Adrenal gland (tissue), 12 donors: ENCODE measurements around the gene GALNT6. TPM values are rescaled to one million over a fixed set of nuclear protein-coding genes. Genes with fewer than 3 reads are reported as not detected.

Source experiments
- DNase-seq, 7 donors: peaks; one replicate each; pipeline ENCODE4 v3.0.0-alpha.2; 2019 to 2020
- H3K27ac ChIP-seq, 5 donors: fragments of 200-600 bp; sonication (generic) in 4 of 5; 1 replicate in 3 of 5; 2 replicates in 2 of 5; pipeline versions ENCODE4 v1.5.1 to v1.8.0; 2016 to 2020; ENCODE audit warnings: mild to moderate bottlenecking in 1 of 5
- H3K27me3 ChIP-seq: fragments of 200-600 bp; 2 replicates; pipeline ENCODE4 v1.8.0; 2021
- H3K36me3 ChIP-seq, 2 donors: fragments of 200-600 bp; replicated peaks in 1 of 2; 1 replicate in 1 of 2; 2 replicates in 1 of 2; pipeline versions ENCODE4 v1.5.1 to v1.8.0; 2018 to 2022
- H3K4me1 ChIP-seq, 2 donors: fragments of 200-600 bp; replicated peaks in 1 of 2; 1 replicate in 1 of 2; 2 replicates in 1 of 2; pipeline versions ENCODE4 v1.5.1 to v1.8.0; 2018 to 2021
- H3K4me3 ChIP-seq, 4 donors: fragments of 200-600 bp; sonication (generic) in 3 of 4; one replicate each; pipeline ENCODE4 v1.5.1; 2016 to 2018
- H3K9me3 ChIP-seq, 3 donors: fragments of 200-600 bp; sonication (generic) in 1 of 3; replicated peaks in 1 of 3; 1 replicate in 2 of 3; 2 replicates in 1 of 3; pipeline versions ENCODE4 v1.5.1 to v1.8.0; 2016 to 2021
- POLR2A ChIP-seq, 2 donors: fragments of 450-650 bp; IDR thresholded peaks; one replicate each; pipeline ENCODE4 v1.6.1; 2017; ENCODE audit warnings: antibody characterized with exemption in 2 of 2, mild to moderate bottlenecking in 2 of 2, moderate library complexity in 1 of 2
- WGBS, 4 donors: extraction: QIAGEN DNeasy Blood & Tissue Kit in 2 of 4; methylation state at CpG; one replicate each; pipeline versions ENCODE4 v1.1.5 to v1.1.7; 2013 to 2017; 5-methylcytosine and 5-hydroxymethylcytosine counted together
- intact Hi-C, 2 donors: fragments of 100-400 bp; cut with DNase I; formaldehyde crosslinking; loops; one replicate each; pipeline versions ENCODE4 v1.14.1 to v1.15.0; 2022 to 2023
- polyA plus RNA-seq, 3 donors: library from polyadenylated mRNA; stranded (reverse); fragments of 200-250 nt in 2 of 3; fragments of 350-450 nt in 1 of 3; fragmentation: Illumina TruSeq in 1 of 3; extraction: RNeasy Lipid Tissue Mini Kit (QIAGEN cat#74804) in 1 of 3; gene quantifications; one replicate each; pipeline ENCODE4 v1.2.3, GENCODE V29; 2013 to 2014
- total RNA-seq, 9 donors: library from RNA; depleted of rRNA in 4 of 9; stranded (reverse); fragments of >200 nt in 4 of 9; fragments of 120-200 nt in 1 of 9; fragmentation: NEBNext Ultra II Directional in 1 of 9; extraction: Animal tissue kit (Norgen Biotek cat#: 25700) in 1 of 9; gene quantifications; one replicate each; pipeline versions ENCODE4 v1.1.0 to v1.2.4, GENCODE V29; 2013 to 2023
- TF ChIP-seq, protein P1 (sequence below), 6 experiments: fragments of 450-650 bp in 4 of 6; fragments of 200-600 bp in 2 of 6; sonication (generic) in 1 of 6; IDR thresholded peaks; 1 replicate in 5 of 6; 2 replicates in 1 of 6; pipeline versions ENCODE4 v1.5.1 to v1.8.0; 2016 to 2021; ENCODE audit warnings: antibody characterized with exemption in 6 of 6, mild to moderate bottlenecking in 2 of 6, moderate library complexity in 1 of 6
- donor health status: healthy with polysubstance abuse.
- donor health status: Bipolar disorder and iron deficiency.
- donor health status: DM: yes; HTN: yes; CAD: no.
- donor health status: DM: no; HTN: no; CAD: no.
- donor health status: DM: no; HTN: no; CAD: no.
- donor health status: DM: yes; HTN: yes; CAD: no.

The GALNT6 gene
- total and polyA plus RNA-seq, 12 donors, result 0.66 to 11.0 (median 5.1) TPM

- intact Hi-C loops, result no loop called here
- no peaks in the 10 kb centered on the region for H3K36me3 ChIP-seq
- no peaks in the 10 kb centered on the region for H3K9me3 ChIP-seq
- no peaks in the 10 kb centered on the region for H3K27me3 ChIP-seq
- DNase-seq, result peak in 2 of 7 donors; percentile 14 to 52
- H3K4me1 ChIP-seq, result peaks cover 0 to 10% of the 10 kb centered on the region in 2 donors
- WGBS, 4 donors, result 72 to 95% (median 78%) methylated on average over 11 to 14 of the region's 14 CpGs
- TF ChIP-seq, protein P1, sequence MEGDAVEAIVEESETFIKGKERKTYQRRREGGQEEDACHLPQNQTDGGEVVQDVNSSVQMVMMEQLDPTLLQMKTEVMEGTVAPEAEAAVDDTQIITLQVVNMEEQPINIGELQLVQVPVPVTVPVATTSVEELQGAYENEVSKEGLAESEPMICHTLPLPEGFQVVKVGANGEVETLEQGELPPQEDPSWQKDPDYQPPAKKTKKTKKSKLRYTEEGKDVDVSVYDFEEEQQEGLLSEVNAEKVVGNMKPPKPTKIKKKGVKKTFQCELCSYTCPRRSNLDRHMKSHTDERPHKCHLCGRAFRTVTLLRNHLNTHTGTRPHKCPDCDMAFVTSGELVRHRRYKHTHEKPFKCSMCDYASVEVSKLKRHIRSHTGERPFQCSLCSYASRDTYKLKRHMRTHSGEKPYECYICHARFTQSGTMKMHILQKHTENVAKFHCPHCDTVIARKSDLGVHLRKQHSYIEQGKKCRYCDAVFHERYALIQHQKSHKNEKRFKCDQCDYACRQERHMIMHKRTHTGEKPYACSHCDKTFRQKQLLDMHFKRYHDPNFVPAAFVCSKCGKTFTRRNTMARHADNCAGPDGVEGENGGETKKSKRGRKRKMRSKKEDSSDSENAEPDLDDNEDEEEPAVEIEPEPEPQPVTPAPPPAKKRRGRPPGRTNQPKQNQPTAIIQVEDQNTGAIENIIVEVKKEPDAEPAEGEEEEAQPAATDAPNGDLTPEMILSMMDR (IDR thresholded peaks at IDR 0.05), result no peak
- no peak for TF ChIP-seq POLR2A (IDR thresholded peaks at IDR 0.05)
- H3K4me3 ChIP-seq, result no peak overlapping the region
- peak overlapping the region in 1 of 5 donors; percentile 10 for H3K27ac ChIP-seq
Measured at GRCh38 chr12:51393676-51394545, 2.7 kb upstream of the GALNT6 start.

DNA sequence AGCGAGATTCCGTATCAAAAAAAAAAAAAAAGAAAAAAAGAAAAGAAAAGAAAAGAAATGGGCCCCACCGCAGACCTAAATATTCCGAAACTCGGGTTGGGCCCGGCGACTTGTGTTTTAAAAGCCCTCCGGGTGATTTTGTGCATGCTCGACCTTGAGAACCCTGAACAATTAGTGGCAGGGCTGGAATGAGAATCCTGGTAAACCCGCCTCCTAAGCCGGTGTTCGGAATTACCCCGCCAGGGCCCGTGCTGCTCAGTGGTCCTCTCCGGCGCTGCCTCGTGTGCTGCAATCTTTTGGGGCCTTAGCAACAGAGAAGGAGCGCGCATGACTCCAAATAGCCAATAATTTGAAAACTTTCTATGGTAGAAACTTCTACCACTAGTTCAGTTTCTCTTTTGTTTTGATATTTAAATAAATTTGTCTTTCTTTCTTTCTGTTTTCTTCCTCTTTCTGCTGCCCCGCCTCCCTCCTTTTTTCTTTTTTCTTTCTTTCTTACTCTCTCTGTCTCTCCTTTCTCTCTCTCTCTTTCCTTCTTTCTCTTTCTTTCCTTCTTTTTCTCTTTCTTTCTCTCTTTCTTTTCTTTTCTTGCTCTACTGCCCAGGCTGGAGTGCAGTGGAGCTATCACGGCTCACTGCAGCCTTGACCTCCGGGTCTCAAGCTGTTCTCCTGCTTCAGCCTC is 1.5 kb upstream of the GALNT6 start:
- DNase-seq, result peak in 2 of 7 donors; percentile 11 to 50
- Histone ChIP-seq H3K9me3 (no peaks in the 10 kb centered on the region), H3K27me3 (no peaks in the 10 kb centered on the region), H3K36me3 (no peaks in the 10 kb centered on the region), H3K27ac (no peak overlapping the region), H3K4me1 (peaks cover 0 to 14% of the 10 kb centered on the region in 2 donors), H3K4me3 (no peak overlapping the region)
- WGBS, 4 donors, result 55 to 67% (median 64%) methylated on average over 20 to 22 of the region's 22 CpGs
- intact Hi-C loops, result no loop called here
- TF ChIP-seq POLR2A (IDR thresholded peaks at IDR 0.05), result no peak
- TF ChIP-seq, protein P1 (IDR thresholded peaks at IDR 0.05), result no peak

- no peaks in the 10 kb centered on the region for H3K36me3 ChIP-seq
- no peaks in the 10 kb centered on the region for H3K27me3 ChIP-seq
- peak in 2 of 7 donors; percentile 26 to 51 for DNase-seq
- TF ChIP-seq, protein P1 (IDR thresholded peaks at IDR 0.05), result peak in 1 of 6 experiments; percentile 15
- no peak for TF ChIP-seq POLR2A (IDR thresholded peaks at IDR 0.05)
- intact Hi-C loops, result no loop called here
- peaks cover 0 to 14% of the 10 kb centered on the region in 2 donors for H3K4me1 ChIP-seq
- 33 to 48% (median 42%) methylated on average over 7 to 8 of the region's 8 CpGs for WGBS, 4 donors
- no peaks in the 10 kb centered on the region for H3K9me3 ChIP-seq
- peak overlapping the region in 2 of 5 donors; percentile 64 for H3K27ac ChIP-seq
- H3K4me3 ChIP-seq, result peak overlapping the region in 2 of 4 donors; percentile 18 to 63
Measured at GRCh38 chr12:51390891-51391282, 319 bp downstream of the GALNT6 start.

- Histone ChIP-seq H3K4me3 (no peak overlapping the region), H3K27ac (no peak overlapping the region), H3K36me3 (no peaks in the 10 kb centered on the region), H3K9me3 (no peaks in the 10 kb centered on the region), H3K4me1 (peaks cover 0 to 14% of the 10 kb centered on the region in 2 donors), H3K27me3 (no peaks in the 10 kb centered on the region)
- intact Hi-C loops, result no loop called here
- WGBS, 4 donors, result 75 to 85% (median 79%) methylated on average over 6 of the region's 6 CpGs
- TF ChIP-seq, protein P1 (IDR thresholded peaks at IDR 0.05), result no peak
- no peak for TF ChIP-seq POLR2A (IDR thresholded peaks at IDR 0.05)
- no peak for DNase-seq
Measured at GRCh38 chr12:51390457-51390856, 749 bp downstream of the GALNT6 start.
